Ovary (tissue), 3 donors: Measurements from ENCODE around the gene KIAA0825.

Experiments used
- CTCF ChIP-seq, 3 donors: fragments of 450-650 bp in 2 of 3; fragments of 200-600 bp in 1 of 3; IDR thresholded peaks; one replicate each; pipeline versions ENCODE4 v1.5.1 to v1.8.0; 2016 to 2022; ENCODE audit warnings: antibody characterized with exemption in 3 of 3, mild to moderate bottlenecking in 1 of 3
- EP300 ChIP-seq: sonication (generic); formaldehyde crosslinking; IDR thresholded peaks from one replicate; pipeline ENCODE4 v1.6.1; 2017; ENCODE audit warnings: antibody characterized with exemption
- donor health status: DM: no; HTN: no; CAD: no.

GRCh38 chr5:94440015-94440414 is 178.4 kb downstream of the KIAA0825 start:
- TF ChIP-seq EP300 (no peak), CTCF (IDR thresholded peaks at IDR 0.05) (no peak)
